HTR-8/SVneo (cell line): Measurements from ENCODE around the gene ME2.
"Not testable (repeated sequence)": the region's sequence is repeated elsewhere in the genome, so short reads cannot be mapped to it uniquely, and the experiment has no call there.

ENCODE experiments used
- DNase-seq: peaks from one replicate; pipeline ENCODE4 v3.0.0; 2011; ENCODE audit warnings: low spot score, mixed read lengths; ENCODE audit not compliant: insufficient read length
- FAIRE-seq: peaks from 2 replicates; lab custom pipeline; 2011; peaks lifted over from hg19 to GRCh38; lab: Jason Lieb, UNC

Gene ME2

GRCh38 chr18:50967714-50968661 lies 89.1 kb downstream of the ME2 start, which contains the start of gene ELAC1:
Gene ELAC1 (plus strand): TSS chr18:50968040. CDS start chr18:50974405, 6,365 bp downstream.
- FAIRE-seq: no peak
- DNase-seq: peak; percentile 66

- FAIRE-seq: no peak
- no peak for DNase-seq
Measured at GRCh38 chr18:50969448-50969847, 90.5 kb downstream of the ME2 start.

GRCh38 chr18:50970006-50970405 lies 91.1 kb downstream of the ME2 start:
- DNase-seq: no peak
- FAIRE-seq: no peak

GRCh38 chr18:50972404-50972803 lies 93.5 kb downstream of the ME2 start:
- DNase-seq, FAIRE-seq: not testable (repeated sequence)

- DNase-seq (no peak), FAIRE-seq (no peak)
Measured at GRCh38 chr18:50973367-50974126, 94.6 kb downstream of the ME2 start.

- DNase-seq: no peak
- FAIRE-seq: no peak
Measured at GRCh38 chr18:50977037-50977760, 98.3 kb downstream of the ME2 start.

- FAIRE-seq (no peak), DNase-seq (no peak)
Measured at GRCh38 chr18:50981381-50981780, 102.5 kb downstream of the ME2 start.

GRCh38 chr18:50982086-50982801 lies 103.3 kb downstream of the ME2 start:
- FAIRE-seq: no peak

GRCh38 chr18:50982802-50983179 lies 103.9 kb downstream of the ME2 start:
- DNase-seq (no peak), FAIRE-seq (no peak)

More at GRCh38 chr18:50982086-50982801, 103.3 kb downstream of the ME2 start:
- no peak for DNase-seq

GRCh38 chr18:50986360-50987087 lies 107.6 kb downstream of the ME2 start:
- DNase-seq: peak; percentile 31
- no peak for FAIRE-seq

GRCh38 chr18:50987261-50987660 lies 108.3 kb downstream of the ME2 start:
- DNase-seq: no peak
- FAIRE-seq: no peak

- DNase-seq (no peak), FAIRE-seq (no peak)
Measured at GRCh38 chr18:50989711-50990110, 110.8 kb downstream of the ME2 start.

- FAIRE-seq: no peak
Measured at GRCh38 chr18:50992351-50992762, 113.4 kb downstream of the ME2 start.

GRCh38 chr18:50994031-50994430 lies 115.1 kb downstream of the ME2 start:
- FAIRE-seq: no peak

More at GRCh38 chr18:50992351-50992762, 113.4 kb downstream of the ME2 start:
- no peak for DNase-seq

GRCh38 chr18:51003174-51003573 lies 124.3 kb downstream of the ME2 start:
- DNase-seq, FAIRE-seq: not testable (repeated sequence)

More at GRCh38 chr18:50994031-50994430, 115.1 kb downstream of the ME2 start:
- DNase-seq: no peak
